Liver (tissue), 3 donors: Measurements from ENCODE around the gene IL1RAPL1.

Source experiments
- CTCF ChIP-seq: fragments of 150-350 bp; IDR thresholded peaks from 2 replicates; pipeline ENCODE4 v1.5.1; 2017; ENCODE audit warnings: improper control_type of control experiment, low read depth, low read length; ENCODE audit not compliant: missing input control
- RXRA ChIP-seq, 2 donors: IDR thresholded peaks; 2 replicates each; pipeline ENCODE4 v1.6.1; 2017 to 2018; ENCODE audit warnings: antibody characterized with exemption in 2 of 2, mild to moderate bottlenecking in 1 of 2
- donor health status: healthy.
- donor health status: healthy.

GRCh38 chrX:28549838-28550237, 37.4 kb upstream of the IL1RAPL1 start:
- TF ChIP-seq CTCF = no peak
- TF ChIP-seq RXRA (IDR thresholded peaks at IDR 0.05) = no peak
